ENCODE results near the gene GKN2.

The GKN2 gene

GRCh38 chr2:68952887-68953521 is at the start of gene GKN2:
Gene GKN2, minus strand, starts transcription at chr2:68952893. Its CDS starts 32 bp downstream, at chr2:68952861.
- DNase-seq = no peak

GRCh38 chr2:69001879-69002278 is 49.2 kb upstream of the GKN2 start:
- DNase-seq = no peak

GRCh38 chr2:68997401-68997800 is 44.7 kb upstream of the GKN2 start:
- DNase-seq = no peak

- no peak for DNase-seq
Observed at GRCh38 chr2:68995916-68996315, 43.2 kb upstream of the GKN2 start.

GRCh38 chr2:68994864-68995263 is 42.2 kb upstream of the GKN2 start:
- no peak for DNase-seq

- DNase-seq = no peak
Observed at GRCh38 chr2:68993660-68994059, 41.0 kb upstream of the GKN2 start.

- no peak for DNase-seq
Observed at GRCh38 chr2:68992933-68993332, 40.2 kb upstream of the GKN2 start.

- no peak for DNase-seq
Observed at GRCh38 chr2:68992341-68992740, 39.6 kb upstream of the GKN2 start.

GRCh38 chr2:68989035-68989434 is 36.3 kb upstream of the GKN2 start:
- DNase-seq = no peak

- no peak for DNase-seq
Observed at GRCh38 chr2:68987021-68987503, 34.4 kb upstream of the GKN2 start.

GRCh38 chr2:68980956-68981355 is 28.3 kb upstream of the GKN2 start:
- DNase-seq = no peak

GRCh38 chr2:68978098-68978497 is 25.4 kb upstream of the GKN2 start:
- DNase-seq = no peak

GRCh38 chr2:68977453-68977852 is 24.8 kb upstream of the GKN2 start:
- DNase-seq = no peak

GRCh38 chr2:68975844-68976243 is 23.2 kb upstream of the GKN2 start:
- no peak for DNase-seq

GRCh38 chr2:68974946-68975665 is 22.4 kb upstream of the GKN2 start:
- no peak for DNase-seq

- DNase-seq = no peak
Observed at GRCh38 chr2:68974251-68974650, 21.6 kb upstream of the GKN2 start, which contains the start of gene GKN1. Gene GKN1, plus strand, starts transcription at chr2:68974636. Its CDS starts 42 bp downstream, at chr2:68974678.

GRCh38 chr2:68971591-68972231 is 19.0 kb upstream of the GKN2 start:
- DNase-seq = no peak

GRCh38 chr2:68970566-68971265 is 18.0 kb upstream of the GKN2 start:
- DNase-seq = no peak

GRCh38 chr2:68969736-68970490 is 17.2 kb upstream of the GKN2 start:
- no peak for DNase-seq

GRCh38 chr2:68968221-68968620 is 15.5 kb upstream of the GKN2 start:
- DNase-seq = no peak

- no peak for DNase-seq
Observed at GRCh38 chr2:68964282-68964681, 11.6 kb upstream of the GKN2 start.

GRCh38 chr2:68961380-68961779 is 8.7 kb upstream of the GKN2 start:
- no peak for DNase-seq

GRCh38 chr2:68959001-68959400 is 6.3 kb upstream of the GKN2 start:
- DNase-seq = no peak

Data from NCI-H446 treated with DMSO at 0.1 percent for 48 hours (cell line).